NCI-H1694 treated with DMSO at 0.1 percent for 48 hours (cell line): Measurements from ENCODE around the gene HBM.
"Not testable (repeated sequence)": the region's sequence is repeated elsewhere in the genome, so short reads cannot be mapped to it uniquely, and the experiment has no call there.

Experiments
- DNase-seq: peaks from one replicate; lab custom pipeline; 2025; lab: John Stamatoyannopoulos, UW

The HBM gene

GRCh38 chr16:185213-185612 lies 19.4 kb downstream of the HBM start:
- DNase-seq = no peak

DNA sequence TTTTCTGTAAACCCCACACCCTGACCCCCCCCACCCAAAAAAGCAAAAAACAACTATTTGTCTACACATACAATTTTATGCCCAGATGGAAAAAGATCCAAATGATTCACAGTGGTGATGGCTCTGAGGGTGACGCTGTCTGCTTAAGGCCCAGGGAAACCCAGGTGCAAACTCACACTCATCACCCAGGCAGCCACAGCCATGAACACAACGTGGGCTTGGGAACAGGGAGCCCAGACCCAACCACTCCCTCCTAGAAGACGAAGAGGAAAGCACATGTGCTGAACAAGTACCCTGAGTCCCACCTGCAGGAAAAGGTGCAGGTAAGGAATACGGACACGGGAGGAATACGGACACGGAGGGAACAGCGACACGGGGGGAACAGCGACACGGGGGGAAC lies 19.9 kb downstream of the HBM start:
- no peak for DNase-seq

GRCh38 chr16:187330-187729 lies 21.6 kb downstream of the HBM start:
- DNase-seq = no peak

DNA sequence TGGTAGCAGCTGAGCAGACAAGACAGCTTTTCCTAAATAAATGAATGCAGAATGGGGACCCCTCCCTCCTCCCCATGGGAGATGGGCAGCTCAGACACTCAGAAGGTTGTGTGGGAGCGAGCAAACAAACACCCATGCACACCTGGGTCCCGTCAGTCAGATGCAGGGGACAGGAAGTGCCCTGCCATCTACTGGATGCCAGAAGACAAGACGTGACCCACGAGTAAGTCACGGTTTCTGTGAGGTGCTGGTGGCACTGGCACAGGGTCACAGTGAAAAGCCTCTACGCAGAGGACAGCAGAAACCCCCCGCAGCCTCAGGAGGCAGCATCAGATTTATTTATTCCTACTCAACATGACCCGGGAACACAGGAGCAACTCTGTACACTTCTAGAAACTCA lies 22.9 kb downstream of the HBM start:
- DNase-seq = no peak

- no peak for DNase-seq
Measured at GRCh38 chr16:189604-190186, 23.9 kb downstream of the HBM start.

DNA sequence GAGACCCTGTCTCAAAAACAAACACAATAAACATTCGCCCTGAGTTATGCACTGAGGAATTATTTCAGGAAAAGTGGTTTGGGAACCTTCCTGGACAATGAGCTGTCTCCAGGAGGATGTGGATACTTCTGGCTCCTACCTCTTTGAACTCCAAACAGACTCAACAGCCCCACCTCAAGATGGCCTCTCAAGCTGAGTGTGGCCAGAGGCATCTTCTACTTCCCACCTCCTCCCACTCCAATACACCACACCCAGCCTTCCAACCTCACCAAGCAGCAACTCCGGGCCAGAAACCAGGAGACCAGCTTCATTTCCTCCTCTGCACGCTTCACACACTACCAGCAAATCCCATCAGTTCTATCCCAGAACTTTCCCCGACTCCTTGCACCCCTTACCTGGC lies 26.1 kb downstream of the HBM start:
- DNase-seq = no peak

- DNase-seq = no peak
Measured at GRCh38 chr16:192686-193085, 26.9 kb downstream of the HBM start.

- no peak for DNase-seq
Measured at GRCh38 chr16:193441-193840, 27.7 kb downstream of the HBM start.

- no peak for DNase-seq
Measured at GRCh38 chr16:194516-194915, 28.7 kb downstream of the HBM start.

GRCh38 chr16:200388-200787 lies 34.6 kb downstream of the HBM start:
- DNase-seq = no peak

DNA sequence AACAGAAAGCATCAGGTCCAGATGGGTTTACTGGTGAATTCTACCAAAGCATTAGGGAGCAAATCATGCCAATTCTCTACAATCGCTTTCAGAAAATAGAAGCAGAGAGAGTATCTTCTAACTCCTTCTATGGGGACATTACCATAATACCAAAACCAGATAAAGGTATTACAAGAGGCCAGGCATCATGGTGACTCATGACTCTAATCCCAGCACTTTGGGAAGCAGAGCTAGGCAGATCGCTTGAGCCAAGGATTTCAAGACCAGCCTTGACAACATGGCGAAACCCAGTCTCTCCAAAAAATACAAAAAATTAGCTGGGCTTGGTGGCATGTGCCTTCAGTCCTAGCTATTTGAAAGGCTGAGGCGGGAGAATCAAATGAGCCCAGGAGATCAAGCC lies 37.5 kb downstream of the HBM start:
- DNase-seq = no peak

- not testable (repeated sequence) for DNase-seq
Measured at GRCh38 chr16:204046-204445, 38.3 kb downstream of the HBM start.

DNA sequence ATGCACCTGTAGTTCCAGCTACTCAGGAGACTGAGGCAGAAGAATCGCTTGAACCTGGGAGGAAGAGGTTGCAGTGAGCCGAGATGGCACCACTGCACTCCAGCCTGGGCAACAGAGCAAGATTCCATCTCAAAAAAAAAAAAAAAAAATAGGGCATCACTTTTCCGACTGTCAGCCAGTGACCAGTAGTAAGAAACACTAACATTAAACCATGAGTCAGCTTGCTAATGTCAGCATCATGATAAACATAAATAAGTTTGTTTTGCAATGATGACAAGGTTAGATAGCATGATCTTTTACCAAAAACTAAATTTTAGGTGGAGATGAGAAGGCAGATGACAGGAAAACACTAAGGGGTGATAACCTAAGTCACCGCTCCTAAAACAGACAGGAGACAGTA lies 43.6 kb downstream of the HBM start:
- DNase-seq = not testable (repeated sequence)

GRCh38 chr16:211631-212180 lies 45.9 kb downstream of the HBM start:
- not testable (repeated sequence) for DNase-seq

- no peak for DNase-seq
Measured at GRCh38 chr16:212999-213398, 47.2 kb downstream of the HBM start.
